PC-3 (cell line): ENCODE results near the gene NOG. TPM values are rescaled to one million over a fixed set of nuclear protein-coding genes. Genes with fewer than 3 reads are reported as not detected.

Source experiments
- ATAC-seq: fragments of 200-7000 bp; cut with Tn5 transposase; 2 replicates; pipeline ENCODE4 v1.9.1; 2020; ENCODE audit warnings: mild to moderate bottlenecking, moderate library complexity
- BruUV-seq: library from RNA; stranded (reverse); fragments of 400-500 nt; replicated peaks from 2 replicates; lab custom pipeline; 2021; lab: Mats Ljungman, UMichigan
- CTCF ChIA-PET: fragments of 300-600 bp; sonication (Branson Sonifier 250); formaldehyde crosslinking; loops from one replicate; lab custom pipeline; 2022; ENCODE audit warnings: antibody characterized with exemption; lab: Charles Lee
- POLR2A ChIA-PET: fragments of 300-600 bp; sonication (Branson Sonifier 250); formaldehyde crosslinking; loops from one replicate; lab custom pipeline; 2022; ENCODE audit warnings: antibody characterized with exemption; ENCODE audit not compliant: unreplicated experiment; lab: Charles Lee
- DNase-seq: peaks from one replicate; pipeline ENCODE4 v3.0.0-alpha.2; 2015
- H2AFZ ChIP-seq: fragments of 300-600 bp; sonication (generic); 2 replicates; pipeline ENCODE4 v1.6.0; 2016; ENCODE audit warnings: antibody characterized with exemption, low read length
- H3F3A ChIP-seq: fragments of 300-600 bp; sonication (generic); one replicate; pipeline ENCODE4 v1.6.0; 2017; ENCODE audit warnings: antibody characterized with exemption, low read length, control low read depth, mild to moderate bottlenecking; ENCODE audit not compliant: unreplicated experiment
- H3K27ac ChIP-seq: fragments of 300-600 bp; sonication (generic); 2 replicates; pipeline ENCODE4 v1.5.1; 2016; ENCODE audit warnings: mild to moderate bottlenecking, low read length
- H3K27me3 ChIP-seq: fragments of 300-600 bp; sonication (generic); 2 replicates; pipeline ENCODE4 v1.6.1; 2016; ENCODE audit warnings: low read length, mixed read lengths
- H3K36me3 ChIP-seq: fragments of 300-600 bp; sonication (generic); 2 replicates; pipeline ENCODE4 v1.6.1; 2016; ENCODE audit warnings: low read depth, mixed run types, low read length, mixed read lengths
- H3K4me1 ChIP-seq: fragments of 300-600 bp; sonication (generic); 2 replicates; pipeline ENCODE4 v1.5.1; 2016; ENCODE audit warnings: low read length; ENCODE audit not compliant: insufficient read depth
- H3K4me2 ChIP-seq: fragments of 300-600 bp; sonication (generic); 2 replicates; pipeline ENCODE4 v1.6.0; 2016; ENCODE audit warnings: low read length
- H3K4me3 ChIP-seq: fragments of 300-600 bp; sonication (generic); 2 replicates; pipeline ENCODE4 v1.5.1; 2016; ENCODE audit warnings: mild to moderate bottlenecking, low read length, mixed read lengths
- H3K79me2 ChIP-seq: fragments of 300-600 bp; sonication (generic); 2 replicates; pipeline ENCODE4 v1.6.1; 2017; ENCODE audit warnings: low read length, mixed read lengths
- H3K9ac ChIP-seq: fragments of 300-600 bp; sonication (generic); 2 replicates; pipeline ENCODE4 v1.6.0; 2016; ENCODE audit warnings: mild to moderate bottlenecking, low read length
- H3K9me2 ChIP-seq: fragments of 300-600 bp; sonication (generic); replicated peaks from 2 replicates; pipeline ENCODE4 v1.6.1; 2016; ENCODE audit warnings: mixed run types, low read length, mixed read lengths
- H3K9me3 ChIP-seq: fragments of 300-600 bp; sonication (generic); 2 replicates; pipeline ENCODE4 v1.6.1; 2016; ENCODE audit warnings: low read length, mixed read lengths
- H4K20me1 ChIP-seq: fragments of 300-600 bp; sonication (generic); 2 replicates; pipeline ENCODE4 v1.6.1; 2016; ENCODE audit warnings: low read length, mixed read lengths
- CTCF ChIP-seq: fragments of 300-600 bp; sonication (generic); conservative IDR thresholded peaks from 2 replicates; pipeline ENCODE4 v1.5.1; 2017; ENCODE audit warnings: antibody characterized with exemption, low read depth, mild to moderate bottlenecking, low read length
- EZH2 ChIP-seq: fragments of 300-600 bp; sonication (generic); IDR thresholded peaks from one replicate; pipeline ENCODE4 v1.6.1; 2017; ENCODE audit warnings: antibody characterized with exemption, mild to moderate bottlenecking, low read length; ENCODE audit not compliant: unreplicated experiment
- EZH2phosphoT487 ChIP-seq: fragments of 300-600 bp; sonication (generic); IDR thresholded peaks from 2 replicates; pipeline ENCODE4 v1.6.1; 2018; ENCODE audit warnings: mild to moderate bottlenecking, antibody characterized with exemption, low read length, borderline replicate concordance
- intact Hi-C: fragments of 100-400 bp; cut with micrococcal nuclease; formaldehyde crosslinking; loops from 2 replicates; pipeline ENCODE4 v1.9.0; 2023
- total RNA-seq: library from RNA; depleted of rRNA; stranded (reverse); fragments of >200 nt; gene quantifications from 2 replicates; pipeline ENCODE4 v1.2.3, GENCODE V29; 2014

Gene NOG
- total RNA-seq, 1 experiment from 2014 or later, result 23.9 TPM

- ChIA-PET CTCF (no interaction called here), POLR2A (no interaction called here)
- intact Hi-C loops, result no loop called here
- Histone ChIP-seq H3K4me2 (no peak overlapping the region), H3K4me1 (no peaks in the 10 kb centered on the region), H3K9ac (no peak overlapping the region), H3K4me3 (no peak overlapping the region), H3K27me3 (no peaks in the 10 kb centered on the region), H2AFZ (no peak overlapping the region), H3K79me2 (no peaks in the 10 kb centered on the region), H3F3A (no peaks in the 10 kb centered on the region), H3K27ac (no peak overlapping the region), H4K20me1 (no peaks in the 10 kb centered on the region), H3K36me3 (no peaks in the 10 kb centered on the region), H3K9me2 (no peaks in the 10 kb centered on the region), H3K9me3 (no peaks in the 10 kb centered on the region)
- ATAC-seq (no peak), DNase-seq (no peak)
- TF ChIP-seq EZH2, result no peak
- TF ChIP-seq EZH2phosphoT487, result no peak
- TF ChIP-seq CTCF, result no peak
- BruUV-seq, result no TSS peak
Measured at GRCh38 chr17:56604691-56605290, 11.3 kb downstream of the NOG start.

GRCh38 chr17:56608944-56609343 is 15.4 kb downstream of the NOG start:
- H3K9ac ChIP-seq, result no peak overlapping the region
- no peaks in the 10 kb centered on the region for H4K20me1 ChIP-seq
- no peaks in the 10 kb centered on the region for H3K9me3 ChIP-seq
- POLR2A ChIA-PET, result no interaction called here
- no peaks in the 10 kb centered on the region for H3K9me2 ChIP-seq
- no peak overlapping the region for H3K4me2 ChIP-seq
- intact Hi-C loops, result no loop called here
- CTCF ChIA-PET, result no interaction called here
- DNase-seq, result no peak
- H3K27me3 ChIP-seq, result no peaks in the 10 kb centered on the region
- no peaks in the 10 kb centered on the region for H3K36me3 ChIP-seq
- no peak overlapping the region for H3K27ac ChIP-seq
- no peaks in the 10 kb centered on the region for H3K79me2 ChIP-seq
- no peak for TF ChIP-seq CTCF
- no peak for TF ChIP-seq EZH2phosphoT487
- no peak for TF ChIP-seq EZH2
- ATAC-seq, result no peak
- no peaks in the 10 kb centered on the region for H3F3A ChIP-seq
- no peak overlapping the region for H2AFZ ChIP-seq
- BruUV-seq, result no TSS peak
- H3K4me1 ChIP-seq, result no peaks in the 10 kb centered on the region
- no peak overlapping the region for H3K4me3 ChIP-seq

- Histone ChIP-seq H3F3A (no peaks in the 10 kb centered on the region), H4K20me1 (no peaks in the 10 kb centered on the region), H3K9me2 (no peaks in the 10 kb centered on the region), H3K27ac (no peak overlapping the region), H3K9me3 (no peaks in the 10 kb centered on the region), H3K36me3 (no peaks in the 10 kb centered on the region), H3K4me2 (no peak overlapping the region), H3K4me1 (no peaks in the 10 kb centered on the region), H3K4me3 (no peak overlapping the region), H2AFZ (no peak overlapping the region), H3K9ac (no peak overlapping the region), H3K79me2 (no peaks in the 10 kb centered on the region), H3K27me3 (no peaks in the 10 kb centered on the region)
- ChIA-PET POLR2A (no interaction called here), CTCF (no interaction called here)
- no peak for TF ChIP-seq EZH2phosphoT487
- no peak for TF ChIP-seq CTCF
- no peak for TF ChIP-seq EZH2
- BruUV-seq, result no TSS peak
- intact Hi-C loops, result no loop called here
- no peak for ATAC-seq
- no peak for DNase-seq
Measured at GRCh38 chr17:56610321-56610720, 16.8 kb downstream of the NOG start.
